Left lung (tissue), 10 donors: Measurements from ENCODE around the gene ASTN1. TPM values are rescaled to one million over a fixed set of nuclear protein-coding genes. Genes with fewer than 3 reads are reported as not detected.

Source experiments
- ATAC-seq: fragments of 200-7000 bp; cut with Tn5 transposase; one replicate; pipeline ENCODE4 v1.9.1; 2020; ENCODE audit warnings: moderate library complexity
- DNase-seq, 4 donors: peaks; one replicate each; pipeline ENCODE4 v3.0.0-alpha.2; 2013 to 2020
- H3K27ac ChIP-seq, 2 donors: fragments of 200-600 bp; sonication (generic) in 1 of 2; one replicate each; pipeline versions ENCODE4 v1.5.0 to v1.8.0; 2020 to 2021
- H3K27me3 ChIP-seq, 2 donors: fragments of 200-600 bp; sonication (generic) in 1 of 2; one replicate each; pipeline versions ENCODE4 v1.5.0 to v1.8.0; 2020 to 2021
- H3K36me3 ChIP-seq, 2 donors: fragments of 200-600 bp; sonication (generic) in 1 of 2; one replicate each; pipeline versions ENCODE4 v1.5.0 to v1.8.0; 2020 to 2021
- H3K4me1 ChIP-seq, 2 donors: fragments of 200-600 bp; one replicate each; pipeline ENCODE4 v1.8.0; 2021
- H3K4me3 ChIP-seq, 2 donors: fragments of 200-600 bp; sonication (generic) in 1 of 2; one replicate each; pipeline versions ENCODE4 v1.5.0 to v1.8.0; 2020 to 2021; ENCODE audit warnings: mild to moderate bottlenecking in 1 of 2
- H3K9me3 ChIP-seq, 2 donors: fragments of 200-600 bp; sonication (generic) in 1 of 2; one replicate each; pipeline versions ENCODE4 v1.5.0 to v1.8.0; 2020 to 2021
- intact Hi-C, 2 donors: fragments of 100-400 bp; cut with DNase I; formaldehyde crosslinking; loops; one replicate each; pipeline versions ENCODE4 v1.11.2 to v1.14.2; 2022
- polyA plus RNA-seq, 6 donors: library from polyadenylated mRNA; unstranded; fragments of 120-200 nt; gene quantifications; one replicate each; pipeline ENCODE4 v1.2.1, GENCODE V29; 2013; ENCODE audit not compliant: insufficient read length in 6 of 6
- total RNA-seq, 2 donors: library from RNA; stranded (reverse); fragmentation: NEBNext Ultra II Directional; extraction: Animal tissue kit (Norgen Biotek cat#: 25700); gene quantifications; one replicate each; pipeline ENCODE4 v1.2.1, GENCODE V29; 2021
- TF ChIP-seq, protein P1 (sequence below), 2 donors: fragments of 200-600 bp; sonication (generic) in 1 of 2; IDR thresholded peaks; one replicate each; pipeline versions ENCODE4 v1.5.0 to v1.8.0; 2021; ENCODE audit warnings: antibody characterized with exemption in 2 of 2
- donor health status: DM: no; HTN: yes; CAD: no.
- donor health status: DM: no; HTN: no; CAD: no.

Gene ASTN1
- total and polyA plus RNA-seq, 8 donors = 0.10 to 3.1 (median 2.2) TPM

DNA sequence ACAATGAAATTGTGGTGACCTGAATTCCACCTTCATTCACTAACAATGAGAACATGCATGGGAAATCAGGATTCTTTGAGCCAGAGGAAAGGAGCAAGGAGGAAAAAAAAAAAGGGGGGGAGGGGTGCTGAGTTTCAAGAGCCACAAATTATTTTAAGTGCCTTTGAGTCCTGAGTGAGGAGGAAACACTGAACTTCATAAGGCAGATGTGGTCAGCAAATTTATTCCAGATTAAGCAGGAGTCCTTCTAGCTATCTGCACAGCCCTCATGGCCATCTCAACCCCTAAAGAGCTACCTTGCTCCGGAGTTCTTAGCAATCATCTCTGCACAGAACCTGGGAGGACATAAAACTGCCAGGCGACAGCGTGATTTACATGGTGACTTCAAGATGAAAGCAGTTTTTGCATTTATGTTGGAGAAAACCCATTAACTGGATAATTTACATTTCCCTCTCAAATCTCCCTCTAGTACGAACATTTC lies 21.7 kb downstream of the ASTN1 start:
- no peaks in the 10 kb centered on the region for H3K36me3 ChIP-seq
- DNase-seq = no peak
- intact Hi-C loops = no loop called here

DNA sequence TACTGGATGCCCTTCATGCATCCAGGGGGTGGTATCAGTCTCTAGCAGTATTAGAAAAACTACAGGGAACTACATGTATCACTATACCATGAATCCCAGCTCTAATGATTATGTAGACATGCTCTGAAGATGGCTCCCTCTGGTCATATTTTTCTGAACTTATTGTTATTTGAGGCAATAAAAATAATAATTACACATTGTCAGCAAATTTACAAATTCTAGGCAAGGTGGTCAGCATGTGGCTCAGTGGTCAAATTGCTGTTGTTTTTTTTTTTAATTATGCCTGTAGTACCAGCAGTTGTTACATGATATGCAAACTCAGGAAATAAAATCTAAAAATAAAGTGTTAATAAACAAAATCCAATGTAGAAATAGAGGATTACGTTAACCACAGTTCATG lies 22.5 kb downstream of the ASTN1 start:
- TF ChIP-seq, protein P1, sequence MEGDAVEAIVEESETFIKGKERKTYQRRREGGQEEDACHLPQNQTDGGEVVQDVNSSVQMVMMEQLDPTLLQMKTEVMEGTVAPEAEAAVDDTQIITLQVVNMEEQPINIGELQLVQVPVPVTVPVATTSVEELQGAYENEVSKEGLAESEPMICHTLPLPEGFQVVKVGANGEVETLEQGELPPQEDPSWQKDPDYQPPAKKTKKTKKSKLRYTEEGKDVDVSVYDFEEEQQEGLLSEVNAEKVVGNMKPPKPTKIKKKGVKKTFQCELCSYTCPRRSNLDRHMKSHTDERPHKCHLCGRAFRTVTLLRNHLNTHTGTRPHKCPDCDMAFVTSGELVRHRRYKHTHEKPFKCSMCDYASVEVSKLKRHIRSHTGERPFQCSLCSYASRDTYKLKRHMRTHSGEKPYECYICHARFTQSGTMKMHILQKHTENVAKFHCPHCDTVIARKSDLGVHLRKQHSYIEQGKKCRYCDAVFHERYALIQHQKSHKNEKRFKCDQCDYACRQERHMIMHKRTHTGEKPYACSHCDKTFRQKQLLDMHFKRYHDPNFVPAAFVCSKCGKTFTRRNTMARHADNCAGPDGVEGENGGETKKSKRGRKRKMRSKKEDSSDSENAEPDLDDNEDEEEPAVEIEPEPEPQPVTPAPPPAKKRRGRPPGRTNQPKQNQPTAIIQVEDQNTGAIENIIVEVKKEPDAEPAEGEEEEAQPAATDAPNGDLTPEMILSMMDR (IDR thresholded peaks at IDR 0.05) = no peak
- Histone ChIP-seq H3K27ac (no peak overlapping the region), H3K9me3 (no peaks in the 10 kb centered on the region), H3K27me3 (no peaks in the 10 kb centered on the region), H3K36me3 (no peaks in the 10 kb centered on the region), H3K4me3 (no peak overlapping the region), H3K4me1 (no peaks in the 10 kb centered on the region)
- no peak for ATAC-seq
- intact Hi-C loops = no loop called here
- DNase-seq = no peak

More for the DNA sequence above, 21.7 kb downstream of the ASTN1 start:
- Histone ChIP-seq H3K4me1 (no peaks in the 10 kb centered on the region), H3K9me3 (no peaks in the 10 kb centered on the region), H3K27ac (no peak overlapping the region), H3K27me3 (no peaks in the 10 kb centered on the region), H3K4me3 (no peak overlapping the region)
- ATAC-seq = no peak
- TF ChIP-seq, protein P1 (IDR thresholded peaks at IDR 0.05) = no peak

DNA sequence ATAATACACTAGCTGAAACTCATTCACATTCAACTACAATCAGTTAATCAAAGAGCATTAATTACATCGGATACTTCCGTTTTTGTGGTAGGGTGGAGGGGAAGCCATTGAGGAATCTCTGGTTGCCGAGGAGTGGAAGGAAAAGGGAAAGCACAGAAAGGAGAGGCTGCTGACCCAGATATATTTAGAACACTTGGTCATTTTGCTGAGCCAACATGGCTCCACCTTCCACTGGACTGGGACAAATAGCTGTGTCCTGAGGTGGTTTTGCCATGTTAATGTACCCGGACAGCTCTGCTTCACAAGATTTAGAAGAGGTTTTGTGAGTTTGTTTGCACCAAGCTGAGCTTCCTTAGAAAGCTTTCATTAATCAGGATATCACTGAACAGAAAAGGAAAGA lies 26.2 kb downstream of the ASTN1 start:
- Histone ChIP-seq H3K4me3 (no peak overlapping the region), H3K4me1 (no peaks in the 10 kb centered on the region), H3K27me3 (no peaks in the 10 kb centered on the region), H3K9me3 (no peaks in the 10 kb centered on the region), H3K36me3 (no peaks in the 10 kb centered on the region), H3K27ac (no peak overlapping the region)
- DNase-seq (no peak), ATAC-seq (no peak)
- intact Hi-C loops = loop anchor here in 1 of 2 donors (10.0 kb wide), 1 partner anchor 74 kb away; no protein-coding TSS in a partner anchor
- TF ChIP-seq, protein P1 (IDR thresholded peaks at IDR 0.05) = no peak

DNA sequence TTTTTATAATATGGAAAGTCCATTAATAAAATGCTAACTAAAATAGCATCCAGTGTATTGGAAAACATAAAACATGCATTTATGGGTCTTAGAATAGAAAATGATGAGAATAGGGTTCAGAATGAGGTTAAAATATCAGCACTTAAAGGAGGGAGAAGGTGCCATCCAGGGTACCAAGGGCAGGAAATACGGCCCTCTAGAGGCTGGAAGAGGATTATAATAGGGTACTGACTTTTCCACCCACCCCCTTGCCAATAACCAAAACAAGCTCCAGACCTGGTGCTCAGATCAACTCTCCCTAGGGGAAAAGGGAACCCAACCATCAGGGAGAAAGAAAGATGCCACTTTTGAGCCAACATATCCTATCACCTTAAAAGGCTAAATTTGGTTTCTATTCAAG lies 26.7 kb downstream of the ASTN1 start:
- H3K27ac ChIP-seq = no peak overlapping the region
- H3K27me3 ChIP-seq = no peaks in the 10 kb centered on the region
- no peak overlapping the region for H3K4me3 ChIP-seq
- intact Hi-C loops = loop anchor here in 1 of 2 donors (10.0 kb wide), 1 partner anchor 73 kb away; no protein-coding TSS in a partner anchor
- H3K9me3 ChIP-seq = no peaks in the 10 kb centered on the region
- TF ChIP-seq, protein P1 (IDR thresholded peaks at IDR 0.05) = no peak
- no peaks in the 10 kb centered on the region for H3K36me3 ChIP-seq
- DNase-seq (no peak), ATAC-seq (no peak)
- no peaks in the 10 kb centered on the region for H3K4me1 ChIP-seq

DNA sequence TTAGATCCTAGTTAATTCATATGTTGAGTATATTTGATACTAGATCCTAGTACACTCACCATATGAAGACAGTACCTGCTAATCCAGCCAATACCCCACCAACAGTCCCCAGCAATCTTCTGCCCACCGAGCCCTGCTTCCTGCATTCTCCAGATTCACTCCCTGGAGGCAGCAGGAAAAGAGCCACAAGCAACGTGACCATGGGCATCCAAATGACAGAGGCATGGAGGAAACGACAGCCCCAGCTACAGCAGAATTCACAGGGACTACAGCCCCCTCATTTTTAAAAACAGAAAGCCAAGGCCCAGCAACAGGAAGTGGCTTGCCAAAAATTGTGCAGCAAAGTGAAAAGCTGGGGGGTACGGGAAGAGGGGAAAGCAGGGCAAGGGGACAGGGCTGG lies 29.3 kb downstream of the ASTN1 start:
- intact Hi-C loops = loop anchor here in 1 of 2 donors (10.0 kb wide), 1 partner anchor 70 kb away; no protein-coding TSS in a partner anchor
- no peaks in the 10 kb centered on the region for H3K9me3 ChIP-seq
- TF ChIP-seq, protein P1 (IDR thresholded peaks at IDR 0.05) = no peak
- no peak overlapping the region for H3K27ac ChIP-seq
- DNase-seq (no peak), ATAC-seq (no peak)
- no peaks in the 10 kb centered on the region for H3K4me1 ChIP-seq
- no peaks in the 10 kb centered on the region for H3K36me3 ChIP-seq
- H3K27me3 ChIP-seq = no peaks in the 10 kb centered on the region
- H3K4me3 ChIP-seq = no peak overlapping the region
